Ovary (tissue), 3 donors: ENCODE data around the gene FBXO48.

Experiments
- EP300 ChIP-seq: sonication (generic); formaldehyde crosslinking; IDR thresholded peaks from one replicate; pipeline ENCODE4 v1.6.1; 2017; ENCODE audit warnings: antibody characterized with exemption
- POLR2A ChIP-seq: fragments of 450-650 bp; IDR thresholded peaks from one replicate; pipeline ENCODE4 v1.6.1; 2017; ENCODE audit warnings: antibody characterized with exemption, mild to moderate bottlenecking, moderate library complexity
- TF ChIP-seq, protein P1 (sequence below), 3 donors: fragments of 450-650 bp in 2 of 3; fragments of 200-600 bp in 1 of 3; IDR thresholded peaks; one replicate each; pipeline versions ENCODE4 v1.5.1 to v1.8.0; 2016 to 2022; ENCODE audit warnings: antibody characterized with exemption in 3 of 3, mild to moderate bottlenecking in 1 of 3
- donor health status: DM: no; HTN: no; CAD: no.

DNA sequence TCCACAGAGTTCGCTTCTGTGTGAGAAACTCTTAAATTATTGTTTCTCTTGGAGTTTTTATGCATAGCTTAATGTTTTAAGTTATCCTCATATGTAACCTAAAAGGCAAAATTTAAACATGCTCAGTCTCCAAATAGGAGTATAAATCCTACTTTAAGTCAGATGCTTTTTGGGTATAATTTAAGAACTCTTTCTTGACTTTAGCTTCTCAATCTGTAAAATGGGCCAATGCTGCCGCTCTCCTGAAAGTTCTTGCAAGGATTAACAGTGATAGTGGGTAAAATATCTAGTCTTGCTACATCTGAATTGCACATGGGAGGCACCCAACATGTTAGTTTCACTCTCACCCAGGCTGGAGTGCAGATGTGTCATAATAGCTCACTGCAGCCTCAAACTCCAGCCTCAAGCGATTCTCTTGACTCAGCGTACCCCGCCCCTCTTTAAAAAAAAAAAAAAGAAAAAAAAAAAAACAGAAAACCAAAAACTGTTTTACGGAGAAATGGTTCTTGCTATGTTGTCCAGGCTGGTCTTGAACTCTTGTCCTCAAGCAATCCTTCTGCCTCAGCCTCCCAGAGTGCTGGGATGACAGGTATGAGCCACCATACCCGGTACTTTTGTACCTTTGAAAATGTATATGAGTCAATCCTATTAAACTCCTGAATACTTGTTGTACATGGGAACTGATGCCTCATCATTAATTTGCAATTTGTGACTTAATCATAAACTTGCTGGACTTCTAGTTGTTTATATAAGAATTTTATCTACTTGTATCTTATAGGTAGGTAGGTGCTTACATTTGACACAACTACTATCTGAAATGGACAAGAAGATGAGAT lies 1.8 kb downstream of the FBXO48 start:
- TF ChIP-seq POLR2A (no peak), EP300 (no peak)
- TF ChIP-seq, protein P1, sequence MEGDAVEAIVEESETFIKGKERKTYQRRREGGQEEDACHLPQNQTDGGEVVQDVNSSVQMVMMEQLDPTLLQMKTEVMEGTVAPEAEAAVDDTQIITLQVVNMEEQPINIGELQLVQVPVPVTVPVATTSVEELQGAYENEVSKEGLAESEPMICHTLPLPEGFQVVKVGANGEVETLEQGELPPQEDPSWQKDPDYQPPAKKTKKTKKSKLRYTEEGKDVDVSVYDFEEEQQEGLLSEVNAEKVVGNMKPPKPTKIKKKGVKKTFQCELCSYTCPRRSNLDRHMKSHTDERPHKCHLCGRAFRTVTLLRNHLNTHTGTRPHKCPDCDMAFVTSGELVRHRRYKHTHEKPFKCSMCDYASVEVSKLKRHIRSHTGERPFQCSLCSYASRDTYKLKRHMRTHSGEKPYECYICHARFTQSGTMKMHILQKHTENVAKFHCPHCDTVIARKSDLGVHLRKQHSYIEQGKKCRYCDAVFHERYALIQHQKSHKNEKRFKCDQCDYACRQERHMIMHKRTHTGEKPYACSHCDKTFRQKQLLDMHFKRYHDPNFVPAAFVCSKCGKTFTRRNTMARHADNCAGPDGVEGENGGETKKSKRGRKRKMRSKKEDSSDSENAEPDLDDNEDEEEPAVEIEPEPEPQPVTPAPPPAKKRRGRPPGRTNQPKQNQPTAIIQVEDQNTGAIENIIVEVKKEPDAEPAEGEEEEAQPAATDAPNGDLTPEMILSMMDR (IDR thresholded peaks at IDR 0.05): no peak
